ENCODE measurements around the gene TTC3.

The TTC3 gene

DNA sequence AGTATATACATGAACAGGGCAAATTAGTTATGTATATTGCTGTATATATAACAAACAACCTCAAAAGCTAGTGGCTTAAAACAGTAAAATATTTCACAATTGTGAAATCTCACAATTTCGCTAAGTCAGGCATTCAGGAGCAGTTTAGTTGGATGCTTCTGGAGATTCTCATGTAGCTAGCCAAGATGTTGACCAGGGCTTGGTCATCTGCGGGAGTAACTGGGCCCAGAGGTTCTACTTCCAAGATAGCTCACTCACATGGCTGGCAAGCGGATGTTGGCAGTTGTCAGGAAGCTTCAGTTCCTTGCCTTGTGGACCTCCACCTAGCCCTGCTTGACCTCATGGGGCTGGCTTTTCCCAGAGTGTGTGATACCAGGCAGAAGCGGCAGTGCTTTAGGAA, 95.6 kb downstream of the TTC3 start:
- no peak overlapping the region for H3K4me3 ChIP-seq (ENCODE audit: low read length)
- no peak for TF ChIP-seq ZNF274 (IDR thresholded peaks at IDR 0.05; ENCODE audit: low read depth, low read length)

DNA sequence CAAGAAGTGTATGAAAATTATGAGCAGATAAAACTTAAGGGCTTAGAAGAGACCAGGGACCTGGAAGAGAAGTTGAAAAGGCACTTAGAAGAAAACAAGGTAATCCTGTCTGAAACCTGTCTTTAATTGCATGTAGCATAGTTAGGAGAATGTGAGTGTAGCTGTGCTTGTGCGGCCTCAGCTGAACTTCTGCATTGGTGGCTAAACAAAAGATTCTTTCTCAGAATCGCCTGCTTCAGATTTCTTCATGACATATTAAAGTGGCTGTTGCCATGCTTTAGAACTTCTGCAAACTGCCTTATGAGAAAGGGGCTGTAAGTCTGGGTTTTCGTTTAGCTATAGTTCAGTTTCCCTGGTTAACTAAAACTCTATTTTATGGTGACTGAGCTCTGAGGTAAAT, 99.6 kb downstream of the TTC3 start:
- H3K4me3 ChIP-seq (ENCODE audit: low read length) = no peak overlapping the region

DNA sequence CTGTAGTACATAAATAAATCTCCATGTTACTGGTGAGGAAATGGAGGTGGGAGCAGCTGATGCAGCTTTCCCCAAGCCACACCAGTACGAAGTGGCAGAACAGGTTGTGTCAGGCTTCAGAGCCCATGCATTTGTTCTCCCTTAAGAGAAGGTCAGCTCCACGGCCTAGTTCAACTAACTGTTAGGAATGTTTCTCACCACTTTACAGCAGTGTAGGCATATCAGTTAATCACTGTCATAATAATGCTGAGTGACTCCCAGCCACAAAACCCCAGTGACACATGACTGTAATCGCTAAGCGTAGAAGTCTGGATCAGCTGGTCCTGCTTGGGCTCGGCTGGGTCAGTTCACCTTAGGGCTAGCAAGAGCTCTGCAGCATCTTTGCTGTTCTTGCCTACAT, 103.7 kb downstream of the TTC3 start:
- no peak overlapping the region for H3K4me3 ChIP-seq (ENCODE audit: low read length)
- no peak for TF ChIP-seq ZNF274 (IDR thresholded peaks at IDR 0.05; ENCODE audit: low read depth, low read length)

More for the DNA sequence above, 99.6 kb downstream of the TTC3 start:
- TF ChIP-seq ZNF274 (IDR thresholded peaks at IDR 0.05; ENCODE audit: low read depth, low read length) = no peak

DNA sequence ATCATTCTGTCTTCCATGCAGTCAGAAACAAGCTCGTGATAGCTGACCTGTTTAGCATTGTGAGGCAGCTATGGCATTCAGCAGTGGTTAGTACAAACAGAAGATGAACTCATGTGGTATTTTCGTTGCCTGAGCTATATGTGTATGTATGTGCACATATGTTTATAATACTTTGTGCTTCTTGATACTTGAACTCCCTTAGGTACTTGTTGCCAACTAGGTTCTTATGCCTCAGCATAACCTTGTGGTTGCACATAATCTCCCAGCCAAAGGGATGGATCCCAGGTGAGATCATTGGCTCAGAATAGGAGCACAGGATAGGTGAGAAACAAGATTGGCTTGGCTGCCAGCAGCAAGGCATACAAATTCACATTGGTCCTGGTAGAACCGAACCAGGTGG, 108.0 kb downstream of the TTC3 start:
- TF ChIP-seq ZNF274 (IDR thresholded peaks at IDR 0.05; ENCODE audit: low read depth, low read length) = no peak
- no peak overlapping the region for H3K4me3 ChIP-seq (ENCODE audit: low read length)

DNA sequence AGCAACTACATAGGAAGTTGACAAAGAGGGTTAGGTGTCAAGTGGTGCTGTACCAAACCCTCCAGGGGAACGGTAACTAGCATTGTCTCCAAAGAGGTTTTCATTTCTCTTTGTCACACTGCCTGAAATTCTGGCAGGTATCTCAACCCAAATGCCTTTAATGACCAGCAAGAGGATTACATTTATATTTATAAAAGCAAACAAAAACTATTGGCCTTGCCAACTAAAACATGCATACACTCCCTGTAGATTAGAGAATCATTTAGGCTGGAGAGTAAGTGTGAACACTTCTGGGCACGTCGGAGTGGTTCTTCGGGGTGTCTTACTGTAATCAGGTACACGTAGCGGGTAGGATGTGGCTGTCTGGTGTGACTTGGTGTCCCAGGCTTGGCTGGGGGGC, 109.2 kb downstream of the TTC3 start:
- no peak for TF ChIP-seq ZNF274 (IDR thresholded peaks at IDR 0.05; ENCODE audit: low read depth, low read length)

DNA sequence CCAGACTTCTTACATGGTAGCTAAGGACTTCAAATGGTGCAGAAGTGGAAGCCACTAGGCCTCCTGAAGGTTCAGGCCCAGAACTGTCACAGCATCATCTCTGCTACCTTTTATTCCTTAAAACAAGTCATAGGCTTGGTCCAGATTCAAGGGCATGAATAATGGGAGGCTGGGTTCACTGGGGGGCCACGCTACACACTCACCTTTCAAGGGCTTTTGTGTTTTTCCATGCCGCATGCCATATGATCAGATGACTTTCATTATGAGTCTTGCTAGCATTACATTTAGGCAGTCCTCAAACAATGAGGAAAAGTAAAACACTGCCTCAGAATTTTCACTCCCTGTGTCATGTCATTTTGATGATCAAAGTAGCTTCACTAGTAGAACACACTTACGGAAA, 110.7 kb downstream of the TTC3 start:
- no peak overlapping the region for H3K4me3 ChIP-seq (ENCODE audit: low read length)
- TF ChIP-seq ZNF274 (IDR thresholded peaks at IDR 0.05; ENCODE audit: low read depth, low read length) = no peak

More for the DNA sequence above, 109.2 kb downstream of the TTC3 start:
- no peak overlapping the region for H3K4me3 ChIP-seq (ENCODE audit: low read length)

DNA sequence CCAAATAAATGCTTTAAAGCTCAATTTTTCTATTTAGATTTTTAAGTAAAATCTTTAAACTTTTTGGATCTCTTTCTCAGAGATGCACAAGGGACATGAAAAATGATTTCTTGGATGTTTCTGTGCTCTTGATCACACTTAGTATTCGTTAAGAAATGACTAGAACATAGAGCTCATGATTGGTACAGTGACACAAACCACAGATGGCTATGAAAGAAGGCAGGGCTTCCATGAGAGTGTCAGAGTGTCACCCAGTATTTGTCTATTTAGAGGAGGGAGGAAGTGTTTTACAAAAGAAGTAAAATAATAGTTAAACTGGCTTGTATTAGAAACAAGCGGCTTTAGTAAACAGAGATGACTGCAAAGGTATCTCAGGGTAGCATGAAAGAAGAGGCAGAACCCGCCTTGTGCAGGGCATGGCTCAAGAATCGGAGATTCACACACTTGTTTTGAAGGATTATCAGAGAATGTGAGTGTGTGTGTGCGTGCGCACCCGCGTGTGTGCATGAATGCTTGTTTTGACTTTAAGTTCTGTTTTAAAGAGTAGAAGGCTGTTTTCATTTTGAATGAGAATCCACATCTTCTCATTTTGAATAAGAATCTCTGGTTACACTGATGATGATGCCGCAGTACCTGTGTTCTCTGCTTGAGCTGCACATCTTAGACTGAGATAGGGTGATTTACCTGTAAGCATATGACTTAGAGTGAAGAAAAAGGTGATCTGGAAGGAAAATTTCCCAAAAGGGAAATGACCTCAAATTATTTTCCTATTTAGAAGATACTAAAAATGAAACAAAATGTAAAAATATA, 111.9 kb downstream of the TTC3 start:
- no peak for TF ChIP-seq ZNF274 (IDR thresholded peaks at IDR 0.05; ENCODE audit: low read depth, low read length)
- no peak overlapping the region for H3K4me3 ChIP-seq (ENCODE audit: low read length)

DNA sequence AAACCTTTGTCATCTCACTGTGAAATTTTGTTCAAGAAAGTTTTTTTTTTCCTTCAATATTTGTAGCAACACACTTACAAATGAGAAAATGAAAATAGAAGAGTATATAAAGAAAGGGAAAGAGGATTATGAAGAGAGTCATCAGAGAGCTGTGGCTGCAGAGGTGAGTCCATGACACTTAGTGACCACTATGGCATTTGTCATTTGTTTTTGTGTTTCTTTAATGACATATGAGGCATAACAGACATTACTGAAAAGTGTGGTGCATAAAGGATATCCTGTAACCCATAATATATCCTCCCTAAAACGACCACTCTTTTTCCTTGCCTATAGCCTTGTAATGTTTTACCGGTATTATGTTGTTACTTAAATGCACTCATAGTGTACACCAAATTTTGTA, 113.9 kb downstream of the TTC3 start:
- H3K4me3 ChIP-seq (ENCODE audit: low read length) = no peak overlapping the region
- no peak for TF ChIP-seq ZNF274 (IDR thresholded peaks at IDR 0.05; ENCODE audit: low read depth, low read length)

DNA sequence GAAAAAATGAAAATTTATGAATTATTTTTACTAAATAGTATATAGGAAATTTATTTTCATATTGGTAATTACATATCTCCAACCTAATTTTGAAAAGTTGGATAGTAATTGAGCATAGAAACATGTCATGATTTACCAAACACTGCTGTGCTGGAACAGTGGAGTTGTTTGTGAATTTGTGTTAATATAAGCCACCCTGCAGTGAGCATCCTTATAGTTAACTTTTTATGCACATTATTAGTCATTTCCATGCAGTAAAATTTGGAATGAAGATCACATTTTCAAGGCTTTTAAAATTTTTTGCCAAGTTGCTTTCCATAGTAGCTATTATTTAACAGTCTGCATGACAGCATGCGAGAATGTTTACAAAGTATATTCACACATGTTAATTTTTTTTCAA, 115.8 kb downstream of the TTC3 start:
- TF ChIP-seq ZNF274 (IDR thresholded peaks at IDR 0.05; ENCODE audit: low read depth, low read length) = no peak
- no peak overlapping the region for H3K4me3 ChIP-seq (ENCODE audit: low read length)

DNA sequence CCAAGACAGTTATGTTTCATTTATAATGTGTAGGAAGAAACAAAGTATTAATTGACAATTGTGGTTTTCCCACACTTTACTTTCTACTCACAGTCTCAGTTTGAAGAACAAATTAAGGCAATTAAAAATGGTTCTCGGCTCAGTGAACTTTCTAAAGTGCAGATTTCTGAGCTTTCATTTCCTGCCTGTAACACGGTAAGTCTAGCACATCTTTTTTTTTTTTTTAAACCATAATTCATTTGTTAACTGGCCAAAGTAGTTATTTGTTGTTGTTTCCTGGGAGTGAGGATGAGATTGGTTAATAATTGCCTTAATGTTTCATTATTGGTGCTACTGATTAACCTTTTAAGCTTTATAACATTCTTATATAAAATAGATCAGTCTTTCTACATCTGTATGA, 119.0 kb downstream of the TTC3 start:
- no peak overlapping the region for H3K4me3 ChIP-seq (ENCODE audit: low read length)
- no peak for TF ChIP-seq ZNF274 (IDR thresholded peaks at IDR 0.05; ENCODE audit: low read depth, low read length)

DNA sequence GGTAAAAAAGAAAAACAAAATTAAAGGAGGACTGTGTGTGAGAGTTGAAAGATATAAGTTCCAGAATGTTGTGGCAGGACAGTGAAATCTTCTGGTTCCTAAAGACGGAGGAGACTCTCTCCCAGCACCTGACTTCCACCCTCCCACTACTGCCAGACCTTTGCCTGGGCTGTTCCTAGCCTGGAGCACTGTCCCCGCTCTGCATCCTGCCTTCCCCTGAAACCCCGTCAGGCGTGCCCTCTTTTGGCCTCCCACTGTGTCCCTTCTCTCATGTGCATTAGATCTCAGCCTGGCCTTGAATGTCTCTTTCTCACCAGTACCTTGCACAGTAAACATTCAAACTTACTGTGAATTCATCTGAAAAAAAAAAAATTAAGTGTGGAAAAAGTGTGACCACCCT, 120.0 kb downstream of the TTC3 start:
- no peak overlapping the region for H3K4me3 ChIP-seq (ENCODE audit: low read length)
- no peak for TF ChIP-seq ZNF274 (IDR thresholded peaks at IDR 0.05; ENCODE audit: low read depth, low read length)

DNA sequence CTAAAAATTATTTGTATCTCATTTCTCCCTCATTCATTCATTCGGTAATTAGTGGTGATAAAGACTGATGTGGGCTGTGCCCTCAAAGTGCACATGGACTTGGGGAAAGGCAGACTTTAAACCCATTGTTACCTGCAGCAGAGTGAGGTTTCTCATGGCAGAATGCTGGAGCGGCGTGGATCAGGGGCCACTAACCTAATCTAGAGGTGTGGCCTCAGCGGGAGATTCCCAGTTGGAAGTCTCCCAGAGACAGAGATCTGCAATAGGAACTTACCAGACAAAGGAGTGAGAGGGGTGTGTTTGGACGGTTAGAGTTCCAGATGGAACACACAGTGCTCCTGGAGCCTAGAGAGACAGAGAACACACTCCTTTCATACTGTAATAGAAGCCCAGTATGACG, 120.6 kb downstream of the TTC3 start:
- TF ChIP-seq ZNF274 (IDR thresholded peaks at IDR 0.05; ENCODE audit: low read depth, low read length) = no peak
- H3K4me3 ChIP-seq (ENCODE audit: low read length) = no peak overlapping the region

DNA sequence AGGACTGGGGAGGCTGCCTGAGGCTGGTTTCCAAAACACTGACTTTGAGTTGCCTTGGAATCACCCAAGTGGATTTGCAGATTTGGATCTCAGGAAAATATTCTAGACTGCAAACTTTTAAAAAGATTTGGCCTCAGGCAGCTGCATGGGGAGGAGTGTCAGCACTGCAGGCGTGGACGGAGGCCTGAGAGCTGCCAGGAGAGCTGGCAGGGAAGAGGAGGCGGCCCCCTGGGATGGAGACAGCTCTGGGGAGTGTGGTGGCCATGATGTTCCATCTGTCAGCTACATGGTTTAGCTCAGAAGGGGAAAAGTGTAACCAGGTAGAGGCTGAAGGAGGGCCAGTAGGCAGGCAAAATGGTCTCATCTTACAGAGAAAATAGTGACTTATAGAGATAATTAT, 122.0 kb downstream of the TTC3 start:
- no peak for TF ChIP-seq ZNF274 (IDR thresholded peaks at IDR 0.05; ENCODE audit: low read depth, low read length)

DNA sequence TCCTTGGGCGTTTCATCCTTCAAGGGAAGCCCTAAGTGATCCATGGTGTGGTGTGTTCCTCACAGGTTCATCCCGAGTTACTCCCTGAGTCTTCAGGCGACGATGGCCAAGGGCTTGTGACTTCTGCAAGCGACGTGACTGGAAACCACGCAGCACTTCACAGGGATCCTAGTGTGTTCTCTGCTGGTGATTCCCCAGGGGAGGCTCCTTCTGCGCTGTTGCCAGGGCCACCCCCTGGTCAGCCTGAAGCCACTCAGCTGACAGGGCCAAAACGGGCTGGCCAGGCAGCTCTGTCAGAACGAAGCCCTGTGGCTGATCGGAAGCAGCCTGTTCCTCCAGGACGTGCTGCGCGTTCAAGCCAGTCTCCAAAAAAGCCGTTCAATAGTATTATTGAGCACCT, 122.6 kb downstream of the TTC3 start:
- TF ChIP-seq ZNF274 (IDR thresholded peaks at IDR 0.05; ENCODE audit: low read depth, low read length) = no peak

More for the DNA sequence above, 122.0 kb downstream of the TTC3 start:
- H3K4me3 ChIP-seq (ENCODE audit: low read length) = no peak overlapping the region

DNA sequence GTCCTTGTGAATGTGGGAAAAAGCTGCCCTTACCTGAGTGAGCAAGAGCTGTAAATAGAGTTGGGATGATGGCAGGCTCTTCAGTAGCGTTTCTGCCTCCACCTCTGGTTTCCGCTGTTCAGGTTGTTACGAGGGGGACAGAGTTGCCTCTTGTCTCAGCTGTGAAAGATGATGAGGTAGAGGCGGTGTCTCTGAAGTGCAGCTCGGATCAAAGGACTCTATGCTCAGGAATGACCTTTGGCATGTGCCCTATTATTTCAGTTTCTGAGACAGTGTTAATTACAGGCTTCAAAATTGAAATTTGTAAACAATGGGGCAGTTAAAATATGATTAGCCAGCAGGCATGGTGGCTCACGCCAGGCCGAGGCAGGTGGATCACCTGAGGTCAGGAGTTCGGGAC, 123.8 kb downstream of the TTC3 start:
- H3K4me3 ChIP-seq (ENCODE audit: low read length) = no peak overlapping the region
- no peak for TF ChIP-seq ZNF274 (IDR thresholded peaks at IDR 0.05; ENCODE audit: low read depth, low read length)

More for the DNA sequence above, 122.6 kb downstream of the TTC3 start:
- H3K4me3 ChIP-seq (ENCODE audit: low read length) = no peak overlapping the region

DNA sequence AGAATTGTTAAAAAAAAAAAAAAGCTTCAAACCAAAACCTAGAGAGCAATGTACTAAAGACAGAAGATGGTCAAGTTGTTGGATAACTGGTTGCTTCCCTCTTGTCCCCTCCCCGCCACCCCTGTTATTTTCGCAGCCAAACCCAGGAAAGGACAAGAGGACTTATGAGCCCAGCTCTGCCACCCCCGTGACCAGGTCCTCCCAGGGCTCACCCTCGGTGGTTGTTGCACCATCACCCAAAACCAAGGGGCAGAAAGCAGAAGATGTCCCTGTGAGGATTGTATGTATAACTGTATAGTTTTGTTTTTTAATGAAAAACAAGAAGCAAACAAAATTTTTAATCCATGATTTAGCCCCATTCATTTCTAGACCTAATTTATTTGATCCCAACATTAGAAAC, 124.7 kb downstream of the TTC3 start:
- H3K4me3 ChIP-seq (ENCODE audit: low read length) = no peak overlapping the region
- TF ChIP-seq ZNF274 (IDR thresholded peaks at IDR 0.05; ENCODE audit: low read depth, low read length) = no peak
